GM15510 (cell line): ENCODE data around the gene NTN4.

Source experiments
- POLR2A ChIP-seq: IDR thresholded peaks from 3 replicates; pipeline ENCODE4 v1.6.1; 2011; ENCODE audit warnings: borderline replicate concordance; ENCODE audit not compliant: insufficient read length; ENCODE audit errors: extremely low read depth

Gene NTN4

GRCh38 chr12:95614390-95614982, 176.1 kb downstream of the NTN4 start:
- no peak for TF ChIP-seq POLR2A

- no peak for TF ChIP-seq POLR2A
Measured at GRCh38 chr12:95613021-95613420, 177.5 kb downstream of the NTN4 start.

GRCh38 chr12:95611676-95612309, 178.8 kb downstream of the NTN4 start:
- no peak for TF ChIP-seq POLR2A

DNA sequence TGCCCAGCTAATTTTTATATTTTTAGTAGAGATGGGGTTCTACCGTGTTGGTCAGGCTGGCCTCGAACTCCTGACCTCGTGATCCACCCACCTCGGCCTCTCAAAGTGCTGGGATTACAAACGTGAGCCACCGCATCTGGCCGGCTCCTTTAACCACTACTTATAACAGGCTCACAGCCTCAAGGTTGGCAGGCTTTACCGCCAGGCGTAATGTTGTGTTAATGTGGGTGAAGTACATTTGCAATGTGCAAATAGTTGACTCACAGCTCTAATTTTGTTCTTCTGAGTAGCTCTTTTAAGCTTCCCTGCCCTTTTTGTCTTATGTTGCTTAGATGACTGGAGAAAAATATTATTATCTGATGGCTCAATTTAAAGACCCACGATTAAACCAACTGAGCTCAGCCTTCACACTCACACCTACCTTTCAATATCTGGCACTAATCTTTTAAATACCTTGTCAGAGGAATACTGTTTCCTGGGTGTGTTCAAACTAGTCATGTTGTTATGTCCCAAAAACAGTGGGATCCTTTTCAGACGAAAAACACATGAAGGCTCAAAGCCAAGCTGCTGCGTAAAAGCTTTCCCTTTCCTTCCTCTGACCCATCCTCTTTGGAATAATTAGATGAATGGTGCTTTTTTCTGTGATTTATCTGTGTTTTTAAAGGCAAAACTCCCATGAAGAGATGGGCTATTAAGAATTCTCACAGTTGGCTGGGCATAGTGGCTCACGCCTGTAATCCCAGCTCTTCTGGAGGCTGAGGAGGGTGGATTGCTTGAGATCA, 182.1 kb downstream of the NTN4 start:
- no peak for TF ChIP-seq POLR2A
